Activated CD8-positive, alpha-beta T cell treated with anti-CD3 and anti-CD28 coated beads for 36 hours (primary cell): ENCODE measurements around the gene SMIM15. TPM values are rescaled to one million over a fixed set of nuclear protein-coding genes. Genes with fewer than 3 reads are reported as not detected.
A peak's percentile ranks its signal among the peaks of the same experiment; 100 is the strongest.

Experiments used
- ATAC-seq: fragments of 200-7000 bp; cut with Tn5 transposase; one replicate; pipeline ENCODE4 v1.10.0; 2021; ENCODE audit warnings: mild to moderate bottlenecking, moderate library complexity
- CTCF ChIA-PET: fragments of 350-600 bp; sonication (Branson Sonifier 250); formaldehyde crosslinking; loops from one replicate; lab custom pipeline; 2021; ENCODE audit warnings: antibody characterized with exemption; lab: Charles Lee
- POLR2A ChIA-PET: fragments of 350-600 bp; sonication (Branson Sonifier 250); formaldehyde crosslinking; loops from one replicate; lab custom pipeline; 2021; ENCODE audit warnings: antibody characterized with exemption; lab: Charles Lee
- DNase-seq: peaks from one replicate; pipeline ENCODE4 v3.0.0-alpha.2; 2020
- H3K27ac Mint-ChIP-seq: one replicate; pipeline ENCODE4 v1.8.0; 2021; ENCODE audit warnings: mild to moderate bottlenecking, mixed read lengths
- H3K27me3 Mint-ChIP-seq: one replicate; pipeline ENCODE4 v1.8.0; 2021; ENCODE audit warnings: mixed read lengths
- H3K36me3 Mint-ChIP-seq: one replicate; pipeline ENCODE4 v1.8.0; 2021; ENCODE audit warnings: low read depth, mixed read lengths
- H3K4me1 Mint-ChIP-seq: one replicate; pipeline ENCODE4 v1.8.0; 2021; ENCODE audit warnings: low read depth, mixed read lengths
- H3K4me3 Mint-ChIP-seq: one replicate; pipeline ENCODE4 v1.8.0; 2021; ENCODE audit warnings: mild to moderate bottlenecking, moderate library complexity, mixed read lengths
- H3K9me3 Mint-ChIP-seq: one replicate; pipeline ENCODE4 v1.8.0; 2021; ENCODE audit warnings: mixed read lengths
- intact Hi-C: fragments of 100-400 bp; cut with micrococcal nuclease; formaldehyde crosslinking; loops from one replicate; pipeline ENCODE4 v1.10.0; 2022
- total RNA-seq, 2 experiments: library from RNA; stranded (reverse); gene quantifications; one replicate each; pipeline ENCODE4 v1.2.3, GENCODE V29; 2021
- TF ChIP-seq, protein P1 (sequence below): fragments of 200-600 bp; IDR thresholded peaks from one replicate; pipeline ENCODE4 v1.8.0; 2022; ENCODE audit warnings: antibody characterized with exemption, mild to moderate bottlenecking

Gene SMIM15
- total RNA-seq, 2 experiments from 2014 or later = 58.9 to 64.3 TPM

DNA sequence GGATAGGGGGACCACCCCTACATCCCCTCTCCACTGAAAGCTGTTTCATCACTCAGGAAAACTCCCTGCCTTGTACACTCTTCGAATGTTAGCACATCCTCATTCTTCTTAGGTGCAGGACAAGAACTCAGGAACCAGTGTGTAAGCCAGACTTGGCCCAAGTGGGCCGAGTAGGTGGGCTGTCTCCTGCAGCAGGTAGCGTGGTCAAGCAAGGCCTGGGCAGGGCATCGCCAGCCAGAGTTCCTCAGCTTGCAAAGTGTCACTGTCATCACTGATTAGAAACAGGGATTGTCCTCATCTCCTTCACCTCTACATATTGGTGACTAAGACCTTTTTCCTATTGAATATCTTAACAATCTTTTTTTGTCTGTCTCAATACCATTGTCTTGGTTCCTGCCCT, 22.3 kb downstream of the SMIM15 start:
- H3K27me3 Mint-ChIP-seq = no peaks in the 10 kb centered on the region
- CTCF ChIA-PET = no interaction called here
- POLR2A ChIA-PET = no interaction called here

DNA sequence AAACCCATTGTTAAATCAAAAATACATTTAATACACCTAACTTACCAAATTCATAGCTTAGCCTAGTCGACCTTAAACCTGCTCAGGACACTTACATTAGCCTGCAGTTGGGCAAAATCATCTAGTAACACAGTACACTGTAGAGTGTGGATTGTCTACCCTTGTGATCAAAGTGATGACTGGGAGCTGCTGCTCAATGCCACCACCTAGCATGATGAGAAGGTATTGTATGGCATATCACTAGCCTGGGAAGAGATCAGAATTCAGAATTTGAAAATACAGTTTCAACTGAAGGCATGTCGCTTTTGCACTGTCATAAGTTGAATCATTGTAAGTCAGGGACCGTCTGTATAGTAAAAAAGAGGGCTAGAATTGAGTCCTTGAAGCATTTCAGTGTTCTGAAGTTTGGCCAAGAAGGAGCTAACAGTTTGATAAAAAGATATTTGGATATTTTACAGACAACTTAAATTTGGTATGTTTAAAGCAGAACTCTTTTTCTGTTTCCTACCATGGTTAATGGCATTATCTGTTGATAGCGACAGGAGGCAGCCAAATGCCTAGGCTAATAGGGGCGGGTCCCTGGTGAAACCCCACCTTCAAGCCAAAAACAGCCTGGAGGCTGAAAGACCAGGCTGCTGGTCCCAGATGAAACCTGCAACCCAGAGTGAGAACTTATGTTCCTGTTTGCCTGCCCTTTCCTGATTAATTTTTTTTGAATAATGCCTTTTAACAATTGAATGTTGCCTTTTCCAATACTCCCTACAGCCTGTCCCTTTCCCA, 23.0 kb downstream of the SMIM15 start:
- H3K27ac Mint-ChIP-seq = no peak overlapping the region
- intact Hi-C loops = no loop called here
- CTCF ChIA-PET = interaction anchor here (0.6 to 1.5 kb wide), 2 partner anchors 15 to 231 kb away, joined by 3 read pairs; no protein-coding TSS in a partner anchor
- no peaks in the 10 kb centered on the region for H3K4me1 Mint-ChIP-seq
- H3K36me3 Mint-ChIP-seq = peaks cover 2% of the 10 kb centered on the region
- TF ChIP-seq, protein P1, sequence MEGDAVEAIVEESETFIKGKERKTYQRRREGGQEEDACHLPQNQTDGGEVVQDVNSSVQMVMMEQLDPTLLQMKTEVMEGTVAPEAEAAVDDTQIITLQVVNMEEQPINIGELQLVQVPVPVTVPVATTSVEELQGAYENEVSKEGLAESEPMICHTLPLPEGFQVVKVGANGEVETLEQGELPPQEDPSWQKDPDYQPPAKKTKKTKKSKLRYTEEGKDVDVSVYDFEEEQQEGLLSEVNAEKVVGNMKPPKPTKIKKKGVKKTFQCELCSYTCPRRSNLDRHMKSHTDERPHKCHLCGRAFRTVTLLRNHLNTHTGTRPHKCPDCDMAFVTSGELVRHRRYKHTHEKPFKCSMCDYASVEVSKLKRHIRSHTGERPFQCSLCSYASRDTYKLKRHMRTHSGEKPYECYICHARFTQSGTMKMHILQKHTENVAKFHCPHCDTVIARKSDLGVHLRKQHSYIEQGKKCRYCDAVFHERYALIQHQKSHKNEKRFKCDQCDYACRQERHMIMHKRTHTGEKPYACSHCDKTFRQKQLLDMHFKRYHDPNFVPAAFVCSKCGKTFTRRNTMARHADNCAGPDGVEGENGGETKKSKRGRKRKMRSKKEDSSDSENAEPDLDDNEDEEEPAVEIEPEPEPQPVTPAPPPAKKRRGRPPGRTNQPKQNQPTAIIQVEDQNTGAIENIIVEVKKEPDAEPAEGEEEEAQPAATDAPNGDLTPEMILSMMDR = no peak
- DNase-seq = peak; percentile 2
- no peaks in the 10 kb centered on the region for H3K9me3 Mint-ChIP-seq
- H3K4me3 Mint-ChIP-seq = no peak overlapping the region
- ATAC-seq = no peak
- POLR2A ChIA-PET = no interaction called here
- no peaks in the 10 kb centered on the region for H3K27me3 Mint-ChIP-seq

More for the DNA sequence above, 22.3 kb downstream of the SMIM15 start:
- Mint-ChIP-seq H3K27ac (no peak overlapping the region), H3K4me3 (no peak overlapping the region), H3K36me3 (peaks cover 2% of the 10 kb centered on the region), H3K4me1 (no peaks in the 10 kb centered on the region), H3K9me3 (no peaks in the 10 kb centered on the region)
- TF ChIP-seq, protein P1 = no peak
- no peak for ATAC-seq
- no peak for DNase-seq
- intact Hi-C loops = no loop called here

DNA sequence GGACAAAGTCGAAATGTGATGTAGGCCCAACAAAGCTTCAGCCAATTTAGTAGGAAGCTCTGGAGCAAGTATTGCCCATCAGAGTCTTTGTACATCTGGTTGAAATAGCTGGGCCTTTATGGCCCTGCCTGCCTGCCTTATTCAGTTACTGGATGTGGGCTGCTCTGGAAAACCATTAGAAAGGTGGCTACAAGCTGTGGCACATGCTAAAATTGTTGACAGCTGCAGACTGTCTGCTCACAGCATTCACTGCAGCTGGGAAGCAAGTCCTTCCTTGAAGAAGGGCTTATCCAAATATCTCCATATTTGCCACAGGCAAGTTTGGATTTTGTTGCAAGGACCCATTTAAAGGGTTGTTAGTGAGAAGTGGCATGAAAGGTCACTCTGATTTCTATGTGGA, 24.4 kb downstream of the SMIM15 start:
- Mint-ChIP-seq H3K27ac (no peak overlapping the region), H3K27me3 (no peaks in the 10 kb centered on the region), H3K4me1 (no peaks in the 10 kb centered on the region), H3K9me3 (no peaks in the 10 kb centered on the region), H3K4me3 (no peak overlapping the region), H3K36me3 (peaks cover 4% of the 10 kb centered on the region)
- ChIA-PET POLR2A (no interaction called here), CTCF (interaction anchor here (1.5 kb wide), 1 partner anchor 13 kb away, joined by 3 read pairs; no protein-coding TSS in a partner anchor)
- ATAC-seq = no peak
- intact Hi-C loops = no loop called here
- no peak for DNase-seq
- TF ChIP-seq, protein P1 = no peak

DNA sequence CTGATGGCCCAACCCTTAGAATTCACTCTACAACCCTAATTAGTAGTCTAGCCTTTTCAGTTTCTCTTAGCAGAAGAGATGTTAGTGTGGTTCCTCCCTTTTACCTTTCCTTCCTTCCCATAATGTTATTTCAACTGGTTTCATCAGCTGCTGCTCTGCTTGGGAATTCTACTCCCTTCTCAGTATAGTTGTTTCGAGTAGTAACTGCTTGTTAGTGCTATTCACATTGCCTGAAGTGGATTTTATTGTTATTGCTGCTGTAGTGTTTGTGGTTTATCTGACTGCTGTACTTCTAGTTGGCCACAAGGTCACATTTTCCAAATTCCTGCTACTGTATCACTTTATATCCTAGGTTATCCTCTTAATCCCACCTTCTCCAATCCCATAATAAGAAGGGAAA, 29.7 kb downstream of the SMIM15 start:
- Mint-ChIP-seq H3K27ac (no peak overlapping the region), H3K4me1 (no peaks in the 10 kb centered on the region), H3K36me3 (peaks cover 4% of the 10 kb centered on the region), H3K27me3 (no peaks in the 10 kb centered on the region), H3K9me3 (no peaks in the 10 kb centered on the region), H3K4me3 (no peak overlapping the region)
- DNase-seq (no peak), ATAC-seq (no peak)
- intact Hi-C loops = no loop called here
- POLR2A ChIA-PET = no interaction called here
- CTCF ChIA-PET = no interaction called here
- TF ChIP-seq, protein P1 = no peak

DNA sequence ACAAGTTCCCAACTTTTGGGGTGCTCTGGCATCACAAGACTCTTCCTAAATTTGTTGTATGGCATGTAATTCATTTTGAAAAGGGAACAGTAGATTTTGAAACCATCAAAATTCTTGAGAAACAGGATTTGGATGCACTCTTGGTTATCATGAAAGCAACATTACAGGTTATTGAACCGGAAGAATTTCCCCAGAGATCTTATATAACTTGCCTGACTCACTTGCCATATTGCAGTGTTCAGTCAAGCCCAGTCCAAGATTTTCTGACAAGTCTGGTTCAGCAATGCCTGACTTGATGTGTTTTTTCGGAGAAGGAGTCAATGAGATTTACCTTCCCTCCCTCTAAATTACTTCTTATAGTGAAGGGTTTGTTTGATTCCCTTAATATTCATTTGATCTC, 32.0 kb downstream of the SMIM15 start:
- intact Hi-C loops = no loop called here

More for the DNA sequence above, 32.0 kb downstream of the SMIM15 start:
- H3K36me3 Mint-ChIP-seq = peaks cover 7% of the 10 kb centered on the region
- H3K9me3 Mint-ChIP-seq = no peaks in the 10 kb centered on the region
- H3K27me3 Mint-ChIP-seq = no peaks in the 10 kb centered on the region
- DNase-seq = no peak
- H3K4me1 Mint-ChIP-seq = no peaks in the 10 kb centered on the region
- ChIA-PET POLR2A (no interaction called here), CTCF (no interaction called here)
- TF ChIP-seq, protein P1 = no peak
- no peak overlapping the region for H3K27ac Mint-ChIP-seq
- no peak for ATAC-seq
- no peak overlapping the region for H3K4me3 Mint-ChIP-seq
